Caco-2 (cell line): ENCODE data around the gene UGCG. TPM values are rescaled to one million over a fixed set of nuclear protein-coding genes. Genes with fewer than 3 reads are reported as not detected.
A peak's percentile ranks its signal among the peaks of the same experiment; 100 is the strongest.

Experiments
- Bru-seq: library from RNA; stranded (reverse); fragments of 400-500 nt; gene quantifications from one replicate; lab custom pipeline; 2021; lab: Mats Ljungman, UMichigan
- BruChase-seq, 2 experiments: library from RNA; stranded (reverse); fragments of 400-500 nt; gene quantifications; one replicate each; lab custom pipeline; 2021; lab: Mats Ljungman, UMichigan
- BruUV-seq: library from RNA; stranded (reverse); fragments of 400-500 nt; replicated peaks from 2 replicates; lab custom pipeline; 2021; lab: Mats Ljungman, UMichigan
- CTCF ChIA-PET: fragments of 300-600 bp; sonication (Branson Sonifier 250); formaldehyde crosslinking; loops from one replicate; lab custom pipeline; 2022; ENCODE audit warnings: antibody characterized with exemption; lab: Charles Lee
- POLR2A ChIA-PET: fragments of 300-600 bp; sonication (Branson Sonifier 250); formaldehyde crosslinking; loops from one replicate; lab custom pipeline; 2022; ENCODE audit warnings: antibody characterized with exemption; lab: Charles Lee
- DNase-seq, 2 experiments: peaks; one replicate each; pipeline versions ENCODE4 v3.0.0 to v3.0.0-alpha.2; 2020 to 2022
- H3K27me3 ChIP-seq: replicated peaks from 2 replicates; pipeline ENCODE4 v1.6.0; 2011; ENCODE audit warnings: low read length; ENCODE audit not compliant: control insufficient read depth, insufficient read depth
- H3K36me3 ChIP-seq: 2 replicates; pipeline ENCODE4 v1.5.1; 2011; ENCODE audit warnings: low read length; ENCODE audit not compliant: control insufficient read depth, insufficient read depth
- H3K4me1 ChIP-seq: fragments of 250-450 bp; sonication (Bioruptor Pico); 2 replicates; pipeline ENCODE4 v1.5.1; 2020; ENCODE audit warnings: mild to moderate bottlenecking
- H3K4me3 ChIP-seq: 2 replicates; pipeline ENCODE4 v1.5.1; 2011; ENCODE audit warnings: low read depth, mild to moderate bottlenecking, control low read depth, low read length
- H3K9me3 ChIP-seq: fragments of 250-450 bp; sonication (Bioruptor Pico); 2 replicates; pipeline ENCODE4 v1.5.1; 2020; ENCODE audit warnings: mild to moderate bottlenecking, moderate library complexity
- H3K27ac Mint-ChIP-seq: one replicate; pipeline ENCODE4 v1.8.0; 2022; ENCODE audit warnings: mixed read lengths; ENCODE audit not compliant: unreplicated experiment
- H3K27me3 Mint-ChIP-seq: one replicate; pipeline ENCODE4 v1.8.0; 2022; ENCODE audit warnings: mixed read lengths; ENCODE audit not compliant: insufficient read depth, unreplicated experiment
- H3K36me3 Mint-ChIP-seq: one replicate; pipeline ENCODE4 v1.8.0; 2022; ENCODE audit warnings: mild to moderate bottlenecking, mixed read lengths; ENCODE audit not compliant: insufficient read depth, unreplicated experiment
- H3K4me1 Mint-ChIP-seq: one replicate; pipeline ENCODE4 v1.8.0; 2022; ENCODE audit warnings: low read depth, mixed read lengths; ENCODE audit not compliant: unreplicated experiment
- H3K4me3 Mint-ChIP-seq: one replicate; pipeline ENCODE4 v1.8.0; 2022; ENCODE audit warnings: mild to moderate bottlenecking, moderate library complexity, mixed read lengths; ENCODE audit not compliant: unreplicated experiment
- H3K9me3 Mint-ChIP-seq: one replicate; pipeline ENCODE4 v1.8.0; 2022; ENCODE audit warnings: mixed read lengths; ENCODE audit not compliant: unreplicated experiment
- CTCF ChIP-seq, 2 experiments: fragments of 200-600 bp in 1 of 2; IDR thresholded peaks; 1 replicate in 1 of 2; 2 replicates in 1 of 2; pipeline versions ENCODE4 v1.5.1 to v1.8.0; 2011 to 2022; ENCODE audit warnings: antibody characterized with exemption in 1 of 2, control low read depth in 1 of 2, inconsistent platforms in 1 of 2, low read depth in 1 of 2, low read length in 1 of 2, mild to moderate bottlenecking in 1 of 2, moderate library complexity in 1 of 2; ENCODE audit not compliant: insufficient read depth in 1 of 2, severe bottlenecking in 1 of 2, unreplicated experiment in 1 of 2
- intact Hi-C: fragments of 100-400 bp; cut with micrococcal nuclease; formaldehyde crosslinking; loops from one replicate; pipeline ENCODE4 v1.10.0; 2022; ENCODE audit not compliant: unreplicated experiment
- long read RNA-seq: library from polyadenylated mRNA; stranded (forward); transcript quantifications from one replicate; pipeline ENCODE4 v2.0.0, GENCODE V29; 2022
- total RNA-seq: library from RNA; stranded (reverse); gene quantifications from 2 replicates; pipeline ENCODE4 v1.2.3, GENCODE V29; 2022

The UGCG gene
- total RNA-seq (25.0 and 26.7 TPM in 2 replicates), Bru-seq, nascent RNA (percentile 87 among the genes with signal in this experiment), BruChase-seq, experiment 1, labeled RNA remaining after a 2-hour chase (percentile 92 among the genes with signal in this experiment), BruChase-seq, experiment 2, labeled RNA remaining after a 6-hour chase (percentile 84 among the genes with signal in this experiment)
- long read RNA-seq, full-length matches to known transcripts, result 33 of 43 reads
- long read RNA-seq, partial matches to known transcripts, result 3 of 43 reads
- long read RNA-seq, other reads (novel, unspliced or antisense), result 7 of 43 reads

GRCh38 chr9:111895996-111896941, at the start of gene UGCG:
Gene UGCG, plus strand, starts transcription at chr9:111896814. Its CDS starts 402 bp downstream, at chr9:111897216.
- Histone ChIP-seq H3K36me3 (no peaks in the 10 kb centered on the region), H3K9me3 (no peaks in the 10 kb centered on the region), H3K4me1 (peaks cover 33% of the 10 kb centered on the region), H3K4me3 (peak within 1 kb of the TSS; percentile 78), H3K27me3 (no peaks in the 10 kb centered on the region)
- Mint-ChIP-seq H3K4me1 (no peaks in the 10 kb centered on the region), H3K4me3 (no peak within 1 kb of the TSS), H3K36me3 (no peaks in the 10 kb centered on the region), H3K9me3 (no peaks in the 10 kb centered on the region), H3K27ac (peak within 1 kb of the TSS; percentile 94), H3K27me3 (no peaks in the 10 kb centered on the region)
- TF ChIP-seq CTCF (IDR thresholded peaks at IDR 0.05; ENCODE audit: insufficient read depth in 1 of 2, low read depth in 1 of 2, low read length in 1 of 2, severe bottlenecking in 1 of 2, unreplicated experiment in 1 of 2), result no peak
- intact Hi-C loops, result loop anchor here (2.0 to 5.0 kb wide), 3 partner anchors 44 to 179 kb away; no protein-coding TSS in a partner anchor
- TSS peak; percentile 72 for BruUV-seq
- ChIA-PET POLR2A (interaction anchor here (0.5 to 0.8 kb wide), 4 partner anchors 37 to 131 kb away, joined by 3 to 5 read pairs (median 4); no protein-coding TSS in a partner anchor), CTCF (no interaction called here)
- DNase-seq, result peak; percentile 89 to 94

GRCh38 chr9:111851553-111851952, 45.1 kb upstream of the UGCG start:
- TF ChIP-seq CTCF (IDR thresholded peaks at IDR 0.05; ENCODE audit: insufficient read depth in 1 of 2, low read depth in 1 of 2, low read length in 1 of 2, severe bottlenecking in 1 of 2, unreplicated experiment in 1 of 2), result no peak
- H3K36me3 ChIP-seq, result no peaks in the 10 kb centered on the region
- H3K4me3 ChIP-seq, result no peak overlapping the region
- Mint-ChIP-seq H3K27ac (no peak overlapping the region), H3K27me3 (no peaks in the 10 kb centered on the region), H3K4me3 (no peak overlapping the region), H3K9me3 (no peaks in the 10 kb centered on the region), H3K36me3 (no peaks in the 10 kb centered on the region), H3K4me1 (peaks cover 22% of the 10 kb centered on the region)
- POLR2A ChIA-PET, result no interaction called here
- peak; percentile 55 to 82 for DNase-seq
- intact Hi-C loops, result loop anchor here (5.0 kb wide), 1 partner anchor 46 kb away; the partner anchor contains the start of gene UGCG
- H3K4me1 ChIP-seq, result peaks cover 38% of the 10 kb centered on the region
- no peaks in the 10 kb centered on the region for H3K9me3 ChIP-seq
- H3K27me3 ChIP-seq, result no peaks in the 10 kb centered on the region
- BruUV-seq, result no TSS peak
- CTCF ChIA-PET, result interaction anchor here (0.6 to 1.1 kb wide), 2 partner anchors 46 to 179 kb away, joined by 3 read pairs; no protein-coding TSS in a partner anchor

GRCh38 chr9:111852291-111852690, 44.3 kb upstream of the UGCG start:
- CTCF ChIA-PET, result interaction anchor here (1.1 kb wide), 1 partner anchor 178 kb away, joined by 3 read pairs; no protein-coding TSS in a partner anchor
- BruUV-seq, result no TSS peak
- intact Hi-C loops, result loop anchor here (5.0 kb wide), 1 partner anchor 45 kb away; the partner anchor contains the start of gene UGCG

More at GRCh38 chr9:111852291-111852690, 44.3 kb upstream of the UGCG start:
- no peak for TF ChIP-seq CTCF (IDR thresholded peaks at IDR 0.05; ENCODE audit: insufficient read depth in 1 of 2, low read depth in 1 of 2, low read length in 1 of 2, severe bottlenecking in 1 of 2, unreplicated experiment in 1 of 2)
- H3K4me3 ChIP-seq, result no peak overlapping the region
- Mint-ChIP-seq H3K27ac (no peak overlapping the region), H3K27me3 (no peaks in the 10 kb centered on the region), H3K9me3 (no peaks in the 10 kb centered on the region), H3K4me1 (peaks cover 24% of the 10 kb centered on the region), H3K36me3 (peaks cover under 1% of the 10 kb centered on the region), H3K4me3 (no peak overlapping the region)
- H3K4me1 ChIP-seq, result peaks cover 38% of the 10 kb centered on the region
- POLR2A ChIA-PET, result no interaction called here
- H3K27me3 ChIP-seq, result no peaks in the 10 kb centered on the region
- no peaks in the 10 kb centered on the region for H3K9me3 ChIP-seq
- H3K36me3 ChIP-seq, result no peaks in the 10 kb centered on the region
- DNase-seq, result no peak
